ENCODE results near the gene APOB.

The APOB gene

DNA sequence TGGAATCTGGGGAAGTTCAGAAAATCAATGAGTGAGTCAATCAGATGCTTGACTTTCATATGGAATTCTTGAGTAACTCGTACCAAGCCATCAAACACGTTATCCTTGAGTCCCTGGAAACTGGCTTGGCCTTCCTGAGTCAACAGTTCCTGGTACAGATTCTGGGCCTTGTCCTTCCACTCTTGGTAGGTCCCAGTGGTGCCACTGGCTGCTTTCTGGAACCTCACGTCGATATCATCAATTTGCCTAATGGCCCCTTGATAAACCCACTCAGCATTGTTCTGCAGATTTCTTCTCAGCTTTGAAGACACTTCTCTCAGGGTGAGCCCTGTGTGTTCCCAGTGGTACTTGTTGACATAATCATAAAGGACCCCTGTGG, 41.1 kb downstream of the APOB start:
- DNase-seq = no peak

- DNase-seq = no peak
These were observed 41.7 kb downstream of the APOB start for GRCh38 chr2:21001988-21002813.

GRCh38 chr2:21001225-21001946, 42.5 kb downstream of the APOB start:
- DNase-seq = no peak

- no peak for DNase-seq
These were observed 43.8 kb downstream of the APOB start for GRCh38 chr2:20999906-21000645.

- DNase-seq = no peak
These were observed 44.6 kb downstream of the APOB start for GRCh38 chr2:20998972-20999905.

DNA sequence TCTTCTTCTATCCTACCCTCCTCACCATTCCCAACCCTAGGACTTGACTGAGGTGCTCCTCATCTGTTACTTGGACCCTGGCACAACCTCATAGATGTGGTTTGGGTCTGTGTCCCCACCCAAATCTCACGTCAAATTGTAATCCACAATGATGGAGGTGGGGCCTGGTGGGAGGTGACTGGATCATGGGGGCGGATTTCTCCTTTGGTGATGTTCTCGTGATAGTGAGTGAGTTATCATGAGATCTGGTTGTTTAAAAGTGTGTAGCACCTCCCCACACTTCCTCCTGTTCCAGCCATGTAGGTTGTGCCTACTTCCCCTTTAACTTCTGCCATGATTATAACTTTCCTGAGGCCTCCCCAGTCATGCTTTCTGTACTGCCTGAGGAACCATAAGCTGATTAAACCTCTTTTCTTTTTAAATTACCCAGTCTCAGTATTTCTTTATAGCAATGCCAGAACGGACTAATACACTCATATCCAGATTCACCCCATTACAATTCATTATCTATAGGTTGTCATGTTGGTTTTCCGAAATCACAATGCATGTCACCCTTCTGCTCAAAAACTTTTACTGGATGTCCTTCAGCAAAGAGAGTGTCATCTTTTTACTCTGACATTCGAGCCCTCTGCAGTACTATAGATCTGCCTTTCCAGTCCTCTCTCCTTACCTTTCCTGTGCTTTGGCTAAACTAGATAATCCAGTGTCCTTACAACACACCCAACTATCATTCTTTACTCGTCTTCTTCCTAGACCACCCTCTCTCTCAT, 45.7 kb downstream of the APOB start:
- no peak for DNase-seq

- DNase-seq = no peak
These were observed 49.7 kb downstream of the APOB start for GRCh38 chr2:20994130-20994529.

DNA sequence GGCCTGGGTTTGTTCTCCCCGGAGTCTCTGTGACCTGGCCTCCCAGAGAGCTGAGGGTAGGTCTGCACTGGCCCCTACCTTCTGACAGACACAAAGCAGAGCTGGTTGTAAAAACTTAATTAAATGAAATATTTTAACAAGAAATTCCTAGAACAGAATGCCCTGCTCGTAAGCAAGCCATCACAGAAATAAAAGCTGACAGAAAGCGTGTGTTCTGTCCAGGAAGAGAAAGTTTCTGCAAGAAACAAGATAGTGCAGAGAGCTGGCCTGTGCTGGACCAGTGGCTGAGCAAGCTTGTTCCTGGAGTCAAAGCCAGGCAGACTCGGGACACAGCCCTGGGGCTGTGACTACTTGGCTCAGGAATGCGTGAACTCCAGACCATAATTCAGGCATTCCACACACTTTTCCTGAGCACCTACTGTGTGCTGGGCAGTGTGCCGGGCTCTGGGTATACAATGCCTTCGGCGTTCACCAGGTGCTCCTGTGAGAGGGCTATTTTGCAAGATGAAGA, 51.6 kb downstream of the APOB start:
- DNase-seq = no peak

DNA sequence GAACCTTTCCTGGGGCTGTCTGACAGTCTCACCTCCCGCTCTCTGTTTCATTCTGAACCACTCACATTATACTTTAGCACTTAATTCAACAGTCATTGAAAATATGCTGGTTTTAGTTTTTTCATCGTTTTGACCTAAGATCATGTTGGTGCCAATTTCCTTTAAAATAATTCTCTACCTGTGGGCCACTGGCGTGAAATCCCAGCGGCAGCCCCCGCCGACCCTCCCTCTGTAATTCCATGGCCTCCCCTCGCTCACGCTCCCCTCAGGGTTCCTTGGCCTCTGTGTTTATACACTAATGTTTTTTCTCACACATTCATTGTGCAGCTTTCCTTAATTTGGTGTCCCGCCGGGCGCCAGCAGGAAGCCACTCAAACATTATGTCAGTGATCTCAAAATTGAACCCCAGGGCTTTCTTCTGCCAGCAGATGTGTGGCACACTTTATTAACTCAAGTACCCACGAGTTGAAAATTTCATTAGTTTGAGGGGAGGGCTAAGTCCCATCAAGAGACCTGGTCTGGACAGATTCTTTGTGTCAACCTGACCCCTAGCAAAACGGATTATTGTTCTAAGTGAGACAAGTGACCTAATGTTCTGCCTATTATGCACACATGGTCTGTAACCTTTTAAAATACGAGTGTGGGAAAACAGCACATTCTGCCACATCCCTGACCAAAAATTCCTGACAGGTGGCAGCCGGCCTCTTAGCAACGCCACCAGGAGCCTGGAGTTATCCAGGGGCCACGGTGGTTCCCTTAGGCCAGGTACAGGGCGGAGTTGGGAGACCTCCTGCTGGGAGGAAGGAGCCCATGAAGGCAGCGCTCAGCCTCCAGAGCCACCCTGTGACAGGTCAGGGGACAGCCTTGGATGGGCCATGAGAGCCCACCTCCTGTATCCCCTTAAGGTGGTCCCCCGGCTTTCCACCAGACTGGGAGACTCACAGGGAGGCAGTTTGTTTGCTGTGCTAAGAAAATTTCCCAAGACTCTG, 53.1 kb downstream of the APOB start:
- no peak for DNase-seq

DNA sequence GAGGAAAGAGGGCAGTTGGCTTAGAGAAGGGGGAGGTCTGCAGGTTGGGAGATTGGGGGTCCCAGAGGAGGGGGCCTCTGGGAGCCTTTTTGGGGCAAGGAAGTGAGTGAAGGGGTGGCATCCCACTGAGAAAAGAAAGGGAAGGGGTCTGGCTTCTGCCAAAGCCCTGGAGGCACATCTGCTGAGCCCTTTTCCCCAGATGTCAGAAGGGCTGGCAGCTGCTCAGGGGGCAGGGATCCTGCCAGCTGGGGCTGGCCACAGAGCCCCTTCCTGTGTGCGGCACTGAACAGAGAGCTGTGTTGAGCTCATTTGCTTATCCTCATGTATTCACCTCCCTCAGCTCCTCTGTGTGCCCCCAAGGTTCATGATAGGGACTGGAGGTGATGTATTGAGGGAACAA, 54.5 kb downstream of the APOB start:
- no peak for DNase-seq

DNA sequence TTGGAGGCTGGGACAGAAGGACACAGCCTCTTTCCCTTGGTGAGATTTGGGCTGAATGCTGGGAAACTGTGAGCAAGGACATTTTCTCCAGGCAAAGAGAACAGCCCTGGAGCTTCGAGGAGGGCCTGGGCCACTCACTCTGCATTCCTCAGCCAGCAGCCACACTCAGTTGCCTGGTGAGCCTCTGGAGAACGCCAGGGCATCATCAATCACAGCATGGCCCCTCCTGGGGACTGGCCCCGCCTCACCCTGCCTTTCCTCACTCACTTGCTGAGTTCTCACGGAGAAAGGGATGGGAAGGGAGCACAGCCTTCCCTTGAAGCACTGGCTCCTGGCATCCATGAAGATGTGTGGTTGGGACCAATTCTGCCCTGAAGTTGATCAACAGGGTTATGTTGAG, 55.0 kb downstream of the APOB start:
- DNase-seq = no peak

DNA sequence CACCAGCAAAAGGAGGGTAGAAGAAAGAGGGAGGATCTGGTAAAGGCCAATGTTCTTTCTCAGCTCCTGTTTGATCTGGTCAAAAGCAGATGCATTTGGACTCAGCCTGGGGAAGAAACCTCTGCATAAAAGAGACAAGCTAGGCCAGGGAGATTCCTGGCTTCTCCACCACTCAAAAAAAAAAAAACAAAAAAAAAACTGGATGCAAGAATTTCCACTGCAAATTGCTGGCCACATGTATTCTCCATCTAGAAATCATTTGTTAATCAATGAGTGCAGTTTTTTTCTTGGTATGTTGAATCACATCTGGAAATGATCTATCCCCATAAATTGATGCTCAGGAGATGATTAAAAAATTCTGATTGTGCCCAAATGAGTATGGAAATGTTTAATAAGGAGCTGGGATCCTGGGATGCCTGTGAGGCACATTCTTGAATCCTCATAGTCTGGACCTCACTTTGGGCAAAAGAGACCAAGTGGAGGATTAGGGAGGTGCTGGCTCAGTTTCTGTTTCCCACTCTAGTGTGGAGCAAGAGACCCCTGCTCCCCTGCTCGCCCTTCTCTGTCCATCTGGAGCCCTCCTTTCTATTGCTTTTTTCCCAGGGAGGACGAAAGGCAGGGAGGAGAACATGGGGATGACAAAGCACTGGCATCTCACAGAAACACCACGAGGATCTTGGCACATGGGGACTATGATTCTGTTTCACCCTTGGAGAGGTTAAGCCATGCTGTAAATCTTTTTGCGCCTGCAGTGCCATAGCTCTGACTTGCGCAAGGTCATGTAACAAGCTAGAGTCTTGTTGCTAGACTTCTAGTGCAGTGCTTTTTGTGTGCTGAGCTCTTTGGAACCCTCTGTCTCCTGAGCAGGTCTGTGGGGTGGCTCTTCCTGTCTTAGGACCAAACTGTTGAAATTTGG, 57.6 kb downstream of the APOB start:
- DNase-seq = no peak

GRCh38 chr2:20985062-20985461, 58.8 kb downstream of the APOB start:
- no peak for DNase-seq

DNA sequence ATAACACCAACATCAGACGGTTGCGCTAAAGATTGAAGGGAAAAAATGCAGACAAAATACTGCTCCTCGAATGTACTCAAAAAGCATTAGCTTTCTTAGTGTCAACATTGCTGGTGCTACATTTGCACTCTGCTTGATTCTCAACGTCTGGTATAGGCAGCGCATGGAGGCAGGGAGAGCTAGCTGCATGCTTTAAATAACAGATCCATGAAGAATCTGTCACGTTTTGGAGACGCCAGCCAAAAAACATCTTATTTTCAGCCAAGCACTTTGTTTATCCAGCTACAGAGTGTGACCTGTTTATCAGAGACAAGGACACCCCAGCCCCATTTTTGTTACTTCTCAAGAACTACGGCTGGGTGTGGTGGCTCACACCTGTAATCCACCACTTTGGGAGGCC, 59.5 kb downstream of the APOB start:
- no peak for DNase-seq

DNA sequence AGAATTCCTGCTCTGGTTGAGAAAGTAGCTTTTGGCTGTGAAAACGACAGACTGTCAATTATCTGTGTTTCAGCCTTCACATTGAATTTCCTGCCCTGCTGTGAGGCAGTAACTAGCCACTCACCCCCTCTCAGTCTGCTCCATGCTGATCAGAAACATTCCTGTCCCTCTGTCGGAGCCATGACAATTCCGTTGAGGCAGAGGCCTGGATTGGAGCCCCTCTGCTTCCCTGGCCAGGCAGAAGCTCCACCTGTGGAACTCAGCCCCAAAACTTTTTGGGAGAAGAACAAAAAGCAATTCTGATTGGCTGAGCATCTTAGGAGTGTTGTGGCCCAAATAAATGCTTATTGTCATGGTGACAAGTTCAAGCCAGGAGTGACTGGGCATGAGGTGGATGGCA, 60.0 kb downstream of the APOB start:
- no peak for DNase-seq

DNA sequence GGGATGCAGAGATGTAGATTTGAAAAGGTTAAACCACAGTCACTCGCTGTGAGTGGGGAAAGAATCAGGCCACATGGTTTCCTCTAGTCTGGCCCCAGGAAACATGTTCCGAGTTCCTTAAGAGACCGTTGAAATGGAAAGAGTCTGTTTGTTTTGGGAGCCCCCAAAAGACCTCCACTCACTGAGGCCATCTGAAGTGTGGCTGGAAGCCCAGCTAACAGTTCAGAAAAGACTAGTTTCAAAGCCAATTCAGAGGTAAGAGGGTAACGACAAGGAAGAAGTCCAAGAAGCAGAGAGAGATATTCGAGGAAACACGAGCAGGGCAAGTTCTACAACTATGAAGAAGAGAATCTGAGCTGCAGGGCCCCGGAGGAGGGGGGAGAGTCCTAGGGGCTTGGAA, 61.0 kb downstream of the APOB start:
- no peak for DNase-seq

DNA sequence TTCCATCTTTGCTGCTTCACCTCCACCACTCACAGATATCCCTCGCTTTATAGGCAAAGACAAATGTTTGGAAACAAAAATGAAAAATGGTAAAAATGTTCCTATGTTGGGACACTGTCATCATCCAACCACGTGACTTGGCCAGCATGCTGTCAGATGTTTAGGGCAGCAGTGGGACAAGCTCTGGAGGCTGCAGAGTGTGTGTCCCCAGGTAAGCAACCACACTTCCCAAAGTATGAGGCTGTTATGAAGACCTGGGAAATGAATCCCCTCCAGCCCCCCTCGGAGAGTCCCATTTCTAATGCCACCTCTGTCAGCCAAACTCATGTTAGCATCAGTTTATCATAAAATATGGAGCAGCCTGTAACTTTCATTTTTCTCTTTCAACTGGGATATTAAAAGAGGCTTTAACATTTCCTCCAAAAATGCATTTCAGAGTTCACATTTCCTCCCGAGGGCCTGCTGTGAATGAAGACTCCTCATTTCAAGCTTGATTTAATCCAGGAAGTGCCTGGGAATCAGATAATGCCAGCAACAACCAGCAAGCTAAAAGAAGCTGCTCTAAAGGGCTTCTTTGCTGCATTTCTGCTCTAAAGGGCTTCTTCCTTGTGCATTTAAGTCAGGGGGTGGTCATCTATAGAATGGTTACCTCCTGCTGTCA, 66.2 kb downstream of the APOB start:
- no peak for DNase-seq

GRCh38 chr2:20976527-20976926, 67.3 kb downstream of the APOB start:
- no peak for DNase-seq
